HepG2 (cell line): ENCODE data around the gene GPATCH3. TPM values are rescaled to one million over a fixed set of nuclear protein-coding genes. Genes with fewer than 3 reads are reported as not detected.

ENCODE experiments used
- ATAC-seq: fragments of 200-7000 bp; cut with Tn5 transposase; 3 replicates; pipeline ENCODE4 v1.9.1; 2020; ENCODE audit warnings: mild to moderate bottlenecking, moderate library complexity
- BruUV-seq: library from RNA; stranded (reverse); fragments of 400-500 nt; replicated peaks from 2 replicates; lab custom pipeline; 2021; lab: Mats Ljungman, UMichigan
- CTCF ChIA-PET: fragments of 300-600 bp; formaldehyde crosslinking; extraction: SDS; loops from one replicate; lab custom pipeline; 2021; ENCODE audit warnings: low total read pairs, inconsistent platforms, low intra/inter-chr PET ratio; lab: Yijun Ruan, JAX
- POLR2A ChIA-PET: fragments of 350-600 bp; sonication (Branson Sonifier 250); formaldehyde crosslinking; loops from one replicate; lab custom pipeline; 2020; ENCODE audit warnings: antibody characterized with exemption, inconsistent platforms; lab: Yijun Ruan, JAX
- DNase-seq: peaks from one replicate; pipeline ENCODE4 v3.0.0-alpha.2; 2015; ENCODE audit warnings: low spot score
- FAIRE-seq: peaks from 3 replicates; lab custom pipeline; 2011; peaks lifted over from hg19 to GRCh38; lab: Jason Lieb, UNC
- H2AFZ ChIP-seq: one replicate; pipeline ENCODE4 v1.6.1; 2011; ENCODE audit warnings: low read length, inconsistent platforms
- H3K27ac ChIP-seq: fragments of 300-600 bp; 3 replicates; pipeline ENCODE4 v1.8.0; 2011; ENCODE audit warnings: mixed run types, mild to moderate bottlenecking, mixed read lengths, low read length, inconsistent platforms; ENCODE audit not compliant: insufficient read depth; ENCODE audit errors: extremely low read length
- H3K27me3 ChIP-seq, 2 experiments: fragments of 200-600 bp in 1 of 2; 2 replicates in 1 of 2; 3 replicates in 1 of 2; pipeline versions ENCODE4 v1.6.0 to v1.8.0; 2011; ENCODE audit warnings: low read length in 2 of 2, mild to moderate bottlenecking in 2 of 2, moderate library complexity in 2 of 2, inconsistent platforms in 1 of 2; ENCODE audit not compliant: insufficient read depth in 2 of 2, control insufficient read depth in 1 of 2
- H3K36me3 ChIP-seq, 2 experiments: fragments of 200-600 bp in 1 of 2; replicated peaks in 1 of 2; 2 replicates in 1 of 2; 3 replicates in 1 of 2; pipeline versions ENCODE4 v1.5.1 to v1.8.0; 2011; ENCODE audit warnings: low read length in 2 of 2, inconsistent platforms in 1 of 2; ENCODE audit not compliant: insufficient read depth in 2 of 2, control insufficient read depth in 1 of 2
- H3K4me1 ChIP-seq: 2 replicates; pipeline ENCODE4 v1.5.1; 2012; ENCODE audit warnings: low read length, inconsistent platforms; ENCODE audit not compliant: insufficient read depth
- H3K4me2 ChIP-seq: 2 replicates; pipeline ENCODE4 v1.6.0; 2011; ENCODE audit warnings: low read depth, low read length, inconsistent platforms
- H3K4me3 ChIP-seq, 3 experiments: fragments of 200-600 bp in 1 of 3; sonication (generic), shearing (Covaris generic) in 1 of 3; replicated peaks in 1 of 3; 2 replicates each; pipeline ENCODE4 v1.5.1; 2011 to 2016; ENCODE audit warnings: low read length in 3 of 3, inconsistent platforms in 2 of 3, low read depth in 2 of 3, mild to moderate bottlenecking in 2 of 3, control low read depth in 1 of 3, mixed read lengths in 1 of 3; ENCODE audit not compliant: insufficient read depth in 1 of 3
- H3K79me2 ChIP-seq: one replicate; pipeline ENCODE4 v1.6.1; 2011; ENCODE audit warnings: low read length, inconsistent platforms; ENCODE audit not compliant: insufficient read depth
- H3K9ac ChIP-seq: 2 replicates; pipeline ENCODE4 v1.6.0; 2011; ENCODE audit warnings: mild to moderate bottlenecking, low read depth, low read length, inconsistent platforms; ENCODE audit not compliant: insufficient read depth
- H3K9me3 ChIP-seq: 2 replicates; pipeline ENCODE4 v1.5.1; 2012; ENCODE audit warnings: mild to moderate bottlenecking, low read length
- H4K20me1 ChIP-seq: 2 replicates; pipeline ENCODE4 v1.6.0; 2011; ENCODE audit warnings: inconsistent platforms, mild to moderate bottlenecking, low read length, moderate library complexity; ENCODE audit not compliant: insufficient read depth
- EZH2 ChIP-seq: conservative IDR thresholded peaks from 2 replicates; pipeline ENCODE4 v1.6.1; 2012; ENCODE audit warnings: mild to moderate bottlenecking, low read depth, low read length, moderate library complexity
- HINFP ChIP-seq: sonication (generic); formaldehyde crosslinking; IDR thresholded peaks from 2 replicates; pipeline ENCODE4 v1.4.0; 2020; ENCODE audit warnings: low read depth, mild to moderate bottlenecking, missing genetic modification reagents
- HNF4A ChIP-seq: sonication (generic); formaldehyde crosslinking; IDR thresholded peaks from 2 replicates; pipeline ENCODE4 v1.4.0; 2020; ENCODE audit warnings: missing genetic modification reagents
- HOXD1 ChIP-seq: sonication (generic); formaldehyde crosslinking; IDR thresholded peaks from 2 replicates; pipeline ENCODE4 v1.5.0; 2020; ENCODE audit warnings: missing genetic modification reagents
- SATB2 ChIP-seq: sonication (generic); formaldehyde crosslinking; IDR thresholded peaks from 2 replicates; pipeline ENCODE4 v1.5.0; 2020; ENCODE audit warnings: missing genetic modification reagents
- SP4 ChIP-seq: sonication (generic); formaldehyde crosslinking; IDR thresholded peaks from 2 replicates; pipeline ENCODE4 v1.8.1; 2023; ENCODE audit warnings: mild to moderate bottlenecking, missing genetic modification reagents
- ZBTB3 ChIP-seq: sonication (generic); formaldehyde crosslinking; IDR thresholded peaks from 2 replicates; pipeline ENCODE4 v1.4.0; 2020; ENCODE audit warnings: low read depth, mild to moderate bottlenecking, moderate library complexity, missing genetic modification reagents, borderline replicate concordance
- ZNF263 ChIP-seq: sonication (generic); formaldehyde crosslinking; IDR thresholded peaks from 2 replicates; pipeline ENCODE4 v1.4.0; 2020; ENCODE audit warnings: missing genetic modification reagents
- ZNF496 ChIP-seq: sonication (generic); formaldehyde crosslinking; IDR thresholded peaks from 2 replicates; pipeline ENCODE4 v1.8.1; 2023; ENCODE audit warnings: mild to moderate bottlenecking, moderate library complexity, missing genetic modification reagents; ENCODE audit not compliant: insufficient replicate concordance
- ZNF547 ChIP-seq: sonication (generic); formaldehyde crosslinking; IDR thresholded peaks from 2 replicates; pipeline ENCODE4 v1.5.1; 2020; ENCODE audit warnings: mild to moderate bottlenecking, missing genetic modification reagents
- ZNF616 ChIP-seq: sonication (generic); formaldehyde crosslinking; IDR thresholded peaks from 2 replicates; pipeline ENCODE4 v1.5.0; 2020; ENCODE audit warnings: low read depth, mild to moderate bottlenecking, missing genetic modification reagents
- ZNF737 ChIP-seq: sonication (generic); formaldehyde crosslinking; IDR thresholded peaks from 2 replicates; pipeline ENCODE4 v1.5.0; 2020; ENCODE audit warnings: missing genetic modification reagents, mild to moderate bottlenecking, borderline replicate concordance
- ZNF777 ChIP-seq: sonication (generic); formaldehyde crosslinking; IDR thresholded peaks from 2 replicates; pipeline ENCODE4 v1.4.0; 2020; ENCODE audit warnings: missing genetic modification reagents
- WGBS: methylation state at CpG from one replicate; pipeline ENCODE4 v1.1.6; 2017; ENCODE audit warnings: low lambda C conversion rate; 5-methylcytosine and 5-hydroxymethylcytosine counted together
- in situ Hi-C: cut with HindIII; loops from 2 replicates; pipeline ENCODE4 v1.10.0; 2017; ENCODE audit warnings: low pct_unique_long_range_greater_than_20kb; ENCODE audit not compliant: extremely low pct_ligation_motif_present
- intact Hi-C: fragments of 100-400 bp; cut with micrococcal nuclease; formaldehyde crosslinking; loops from one replicate; pipeline ENCODE4 v1.10.0; 2022; ENCODE audit not compliant: unreplicated experiment
- polyA plus RNA-seq, 8 experiments: library from polyadenylated mRNA; depleted of rRNA in 3 of 8; stranded (reverse) in 7 of 8; unstranded in 1 of 8; fragments of >200 nt; fragmentation: Illumina TruSeq in 4 of 8; extraction: Trizol in 4 of 8; gene quantifications; 2 replicates each; pipeline versions ENCODE4 v1.2.1 to v1.2.3, GENCODE V29; 2011 to 2016; ENCODE audit warnings: low read depth in 4 of 8, missing spikeins in 1 of 8, mixed read lengths in 1 of 8; ENCODE audit not compliant: insufficient read depth in 1 of 8
- total RNA-seq, 5 experiments: library from RNA; depleted of rRNA; stranded (reverse); fragments of >200 nt; fragmentation: Illumina TruSeq; extraction: Trizol; gene quantifications; 2 replicates each; pipeline ENCODE4 v1.2.3, GENCODE V29; 2016; ENCODE audit warnings: low read depth in 1 of 5

GPATCH3 gene
- total and polyA plus RNA-seq, 2 of the 13 experiments (the other 11 are each of a cell fraction or from before 2014, with no cell fraction given), result 8.3 to 11.0 TPM

GRCh38 chr1:26879793-26880192, 20.5 kb downstream of the GPATCH3 start:
- H3K4me1 ChIP-seq, result peaks cover 40% of the 10 kb centered on the region
- FAIRE-seq, result no peak

GRCh38 chr1:26877326-26877725, 22.9 kb downstream of the GPATCH3 start:
- intact Hi-C loops (loop anchor here (5.0 to 10.0 kb wide), 2 partner anchors 65 to 273 kb away; no protein-coding TSS in a partner anchor), in situ Hi-C loops (no loop called here)
- Histone ChIP-seq H3K79me2 (no peaks in the 10 kb centered on the region), H2AFZ (no peak overlapping the region), H3K9ac (no peak overlapping the region), H3K4me3 (no peak overlapping the region), H3K4me2 (no peak overlapping the region), H4K20me1 (no peaks in the 10 kb centered on the region), H3K27ac (no peak overlapping the region), H3K9me3 (no peaks in the 10 kb centered on the region), H3K36me3 (peaks cover 11 to 25% of the 10 kb centered on the region in 2 experiments), H3K27me3 (no peaks in the 10 kb centered on the region), H3K4me1 (peaks cover 24% of the 10 kb centered on the region)
- WGBS, result 73% methylated on average over 2 of the region's 2 CpGs
- FAIRE-seq, result no peak
- TF ChIP-seq EZH2 (no peak), ZNF263 (CRISPR knock-in tag) (no peak), SP4 (CRISPR knock-in tag) (no peak), HNF4A (0 out of 2 replicates have a peak, but pooled peaks have one; percentile 18), ZNF547 (CRISPR knock-in tag) (0 out of 2 replicates have a peak, but pooled peaks have one; percentile 31)
- no peak for DNase-seq
- no peak for ATAC-seq
- ChIA-PET POLR2A (no interaction called here), CTCF (interaction anchor here (1.5 to 2.5 kb wide), 2 partner anchors 24 to 67 kb away, joined by 14 to 26 read pairs; no protein-coding TSS in a partner anchor)
- no TSS peak for BruUV-seq

More at GRCh38 chr1:26879793-26880192, 20.5 kb downstream of the GPATCH3 start:
- POLR2A ChIA-PET, result interaction anchor here (1.3 kb wide), 1 partner anchor 34 kb away, joined by 3 read pairs; the partner anchor contains the start of gene NR0B2
- Histone ChIP-seq H3K36me3 (peaks cover 18 to 49% of the 10 kb centered on the region in 2 experiments), H3K79me2 (no peaks in the 10 kb centered on the region), H3K9ac (no peak overlapping the region), H2AFZ (no peak overlapping the region), H3K9me3 (no peaks in the 10 kb centered on the region), H4K20me1 (no peaks in the 10 kb centered on the region)
- ATAC-seq, result no peak
- in situ Hi-C loops, result no loop called here
- intact Hi-C loops, result loop anchor here (5.0 to 10.0 kb wide), 2 partner anchors 67 to 275 kb away; no protein-coding TSS in a partner anchor
- WGBS, result 90% methylated on average over 4 of the region's 4 CpGs
- CTCF ChIA-PET, result no interaction called here
- no peak for DNase-seq
- no peak for TF ChIP-seq HOXD1
- TF ChIP-seq ZNF777 (CRISPR knock-in tag), result no peak
- no peak for TF ChIP-seq SATB2 (CRISPR knock-in tag)
- TF ChIP-seq ZNF737 (CRISPR knock-in tag), result no peak
- TF ChIP-seq ZNF616 (CRISPR knock-in tag), result no peak
- no peak for TF ChIP-seq ZBTB3 (CRISPR knock-in tag)
- no peak for TF ChIP-seq HINFP (CRISPR knock-in tag)
- no peak for TF ChIP-seq ZNF496
- TF ChIP-seq, all 625 proteins: peak for 0
- no peaks in the 10 kb centered on the region for H3K27me3 ChIP-seq
- no peak overlapping the region for H3K4me2 ChIP-seq
- H3K27ac ChIP-seq, result no peak overlapping the region
- BruUV-seq, result no TSS peak
- H3K4me3 ChIP-seq, result no peak overlapping the region
